Spleen (tissue), 11 donors: ENCODE data around the gene CEP350. TPM values are rescaled to one million over a fixed set of nuclear protein-coding genes. Genes with fewer than 3 reads are reported as not detected.
"Not testable (repeated sequence)": the region's sequence is repeated elsewhere in the genome, so short reads cannot be mapped to it uniquely, and the experiment has no call there.

ENCODE experiments used
- DNase-seq: peaks from one replicate; pipeline ENCODE4 v3.0.0-alpha.2; 2020
- H3K27ac ChIP-seq, 8 donors: fragments of 200-600 bp; sonication (generic) in 7 of 8; 1 replicate in 4 of 8; 2 replicates in 4 of 8; pipeline versions ENCODE4 v1.5.0 to v1.8.0; 2016 to 2021; ENCODE audit warnings: inconsistent platforms in 4 of 8, mild to moderate bottlenecking in 4 of 8, moderate library complexity in 1 of 8
- H3K27me3 ChIP-seq, 7 donors: fragments of 200-600 bp; sonication (generic) in 6 of 7; replicated peaks in 1 of 7; 1 replicate in 4 of 7; 2 replicates in 3 of 7; pipeline versions ENCODE4 v1.5.0 to v1.8.0; 2016 to 2021; ENCODE audit warnings: inconsistent platforms in 3 of 7, mild to moderate bottlenecking in 1 of 7
- H3K36me3 ChIP-seq, 6 donors: fragments of 200-600 bp; sonication (generic) in 5 of 6; 1 replicate in 4 of 6; 2 replicates in 2 of 6; pipeline versions ENCODE4 v1.5.0 to v1.8.0; 2016 to 2021; ENCODE audit warnings: inconsistent platforms in 2 of 6
- H3K4me1 ChIP-seq, 6 donors: fragments of 200-600 bp; sonication (generic) in 5 of 6; 1 replicate in 3 of 6; 2 replicates in 3 of 6; pipeline versions ENCODE4 v1.5.0 to v1.8.0; 2016 to 2021; ENCODE audit warnings: inconsistent platforms in 3 of 6
- H3K4me3 ChIP-seq, 8 donors: fragments of 200-600 bp; sonication (generic) in 7 of 8; 1 replicate in 4 of 8; 2 replicates in 4 of 8; pipeline versions ENCODE4 v1.5.0 to v1.8.0; 2016 to 2021; ENCODE audit warnings: inconsistent platforms in 4 of 8, mild to moderate bottlenecking in 4 of 8, moderate library complexity in 2 of 8
- H3K9me3 ChIP-seq, 8 donors: fragments of 200-600 bp; sonication (generic) in 7 of 8; 1 replicate in 4 of 8; 2 replicates in 4 of 8; pipeline versions ENCODE4 v1.5.0 to v1.8.0; 2016 to 2021; ENCODE audit warnings: inconsistent platforms in 4 of 8
- POLR2A ChIP-seq, 3 donors: fragments of 450-650 bp; IDR thresholded peaks; one replicate each; pipeline ENCODE4 v1.5.1; 2017; ENCODE audit warnings: antibody characterized with exemption in 3 of 3, mild to moderate bottlenecking in 1 of 3
- POLR2AphosphoS5 ChIP-seq, 3 donors: sonication (generic); formaldehyde crosslinking; IDR thresholded peaks; one replicate each; pipeline ENCODE4 v1.5.1; 2017; ENCODE audit warnings: antibody characterized with exemption in 3 of 3
- WGBS, 5 donors: extraction: QIAGEN DNeasy Blood & Tissue Kit in 3 of 5; methylation state at CpG; one replicate each; pipeline versions ENCODE4 v1.1.5 to v1.1.7; 2013 to 2018; 5-methylcytosine and 5-hydroxymethylcytosine counted together
- intact Hi-C: fragments of 100-400 bp; cut with DNase I; formaldehyde crosslinking; loops from one replicate; pipeline ENCODE4 v1.15.0; 2023; ENCODE audit warnings: low total_unique reads
- polyA plus RNA-seq, 3 donors: library from polyadenylated mRNA; stranded (reverse); fragments of 200-250 nt; gene quantifications; one replicate each; pipeline ENCODE4 v1.2.1, GENCODE V29; 2013
- total RNA-seq, 7 donors: library from RNA; depleted of rRNA in 3 of 7; stranded (reverse); fragments of >200 nt in 3 of 7; fragmentation: NEBNext Ultra II Directional in 4 of 7; extraction: Animal tissue kit (Norgen Biotek cat#: 25700) in 4 of 7; gene quantifications; one replicate each; pipeline versions ENCODE4 v1.1.0 to v1.2.1, GENCODE V29; 2016 to 2021
- TF ChIP-seq, protein P1 (sequence below), 11 experiments: fragments of 200-600 bp in 7 of 11; fragments of 450-650 bp in 4 of 11; sonication (generic) in 4 of 11; IDR thresholded peaks in 8 of 11; conservative IDR thresholded peaks in 3 of 11; 1 replicate in 7 of 11; 2 replicates in 4 of 11; pipeline versions ENCODE4 v1.4.0 to v1.8.0; 2016 to 2021; ENCODE audit warnings: antibody characterized with exemption in 11 of 11, inconsistent platforms in 4 of 11, mild to moderate bottlenecking in 1 of 11
- donor health status: healthy with polysubstance abuse.
- donor health status: DM: no; HTN: no; CAD: no; lungs with moderate emphysema.
- donor health status: DM: no; HTN: no; CAD: no.
- donor health status: Bipolar disorder and iron deficiency.
- donor health status: healthy.
- donor health status: DM: no; HTN: no; CAD: no.
- donor health status: DM: yes; HTN: yes; CAD: no.

Gene CEP350
- total and polyA plus RNA-seq, 10 donors, result 3.5 to 89.2 (median 66.0) TPM

DNA sequence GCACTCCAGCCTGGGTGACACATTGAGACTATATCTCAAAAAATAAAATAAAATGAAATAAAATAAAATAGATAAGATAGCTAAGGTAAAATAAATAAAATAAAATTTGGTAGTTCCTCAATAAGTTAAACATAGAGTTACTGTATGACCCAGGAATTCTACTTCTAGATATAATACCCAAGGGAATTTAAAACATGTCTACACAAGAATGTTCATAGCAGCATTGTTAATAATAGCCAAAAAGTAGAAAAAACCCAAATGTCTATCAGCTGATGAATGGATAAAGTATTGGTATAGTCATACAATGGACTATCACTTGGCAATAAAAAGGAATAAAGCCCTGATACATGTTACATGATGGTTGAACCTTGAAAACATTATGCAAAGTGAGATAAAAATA is 47.8 kb downstream of the CEP350 start:
- Histone ChIP-seq H3K36me3 (peaks cover 0 to 66% (median 16%) of the 10 kb centered on the region in 6 donors), H3K4me1 (peaks cover 0 to 37% (median 14%) of the 10 kb centered on the region in 6 donors), H3K27me3 (no peaks in the 10 kb centered on the region), H3K9me3 (peaks cover 0 to 8% (median 5%) of the 10 kb centered on the region in 8 donors), H3K4me3 (no peak overlapping the region), H3K27ac (no peak overlapping the region)
- TF ChIP-seq, protein P1, sequence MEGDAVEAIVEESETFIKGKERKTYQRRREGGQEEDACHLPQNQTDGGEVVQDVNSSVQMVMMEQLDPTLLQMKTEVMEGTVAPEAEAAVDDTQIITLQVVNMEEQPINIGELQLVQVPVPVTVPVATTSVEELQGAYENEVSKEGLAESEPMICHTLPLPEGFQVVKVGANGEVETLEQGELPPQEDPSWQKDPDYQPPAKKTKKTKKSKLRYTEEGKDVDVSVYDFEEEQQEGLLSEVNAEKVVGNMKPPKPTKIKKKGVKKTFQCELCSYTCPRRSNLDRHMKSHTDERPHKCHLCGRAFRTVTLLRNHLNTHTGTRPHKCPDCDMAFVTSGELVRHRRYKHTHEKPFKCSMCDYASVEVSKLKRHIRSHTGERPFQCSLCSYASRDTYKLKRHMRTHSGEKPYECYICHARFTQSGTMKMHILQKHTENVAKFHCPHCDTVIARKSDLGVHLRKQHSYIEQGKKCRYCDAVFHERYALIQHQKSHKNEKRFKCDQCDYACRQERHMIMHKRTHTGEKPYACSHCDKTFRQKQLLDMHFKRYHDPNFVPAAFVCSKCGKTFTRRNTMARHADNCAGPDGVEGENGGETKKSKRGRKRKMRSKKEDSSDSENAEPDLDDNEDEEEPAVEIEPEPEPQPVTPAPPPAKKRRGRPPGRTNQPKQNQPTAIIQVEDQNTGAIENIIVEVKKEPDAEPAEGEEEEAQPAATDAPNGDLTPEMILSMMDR (IDR thresholded peaks at IDR 0.05 in 8 of 11, conservative IDR thresholded peaks at IDR 0.05 in 3 of 11), result no peak
- TF ChIP-seq POLR2A (IDR thresholded peaks at IDR 0.05), result no peak
- no peak for TF ChIP-seq POLR2AphosphoS5 (IDR thresholded peaks at IDR 0.05)
- no peak for DNase-seq
- intact Hi-C loops, result no loop called here

DNA sequence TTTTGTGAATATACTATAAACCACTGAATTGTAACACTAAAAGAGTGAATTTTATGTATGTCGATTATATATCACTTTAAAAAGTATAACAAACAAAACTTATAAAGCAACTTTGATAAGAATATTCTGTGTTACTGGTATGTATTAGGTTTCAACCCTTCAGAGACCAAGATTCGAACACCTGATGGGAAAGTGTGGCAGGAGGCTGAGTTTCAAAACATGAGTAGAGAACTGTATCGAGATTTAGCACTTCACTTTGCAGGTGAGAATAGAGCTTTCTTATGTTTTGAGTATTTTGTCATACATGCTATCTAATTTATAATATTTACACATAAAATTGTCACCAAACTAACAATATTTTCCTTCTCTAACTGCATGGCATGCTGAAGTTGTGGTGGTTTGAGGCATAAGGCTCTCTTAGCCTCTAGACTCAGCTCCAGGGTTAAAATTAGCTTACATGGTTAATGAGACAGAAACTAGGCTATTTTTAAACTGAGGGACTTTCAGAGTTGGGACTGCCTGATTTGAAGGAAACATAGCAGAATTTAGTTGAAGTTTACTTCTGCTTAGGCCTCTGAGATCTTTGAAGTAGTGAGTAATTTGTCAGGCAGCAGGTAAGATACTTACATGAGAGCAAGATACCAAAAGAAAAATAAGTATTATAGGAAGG is 48.6 kb downstream of the CEP350 start:
- no peak for TF ChIP-seq POLR2A (IDR thresholded peaks at IDR 0.05)
- TF ChIP-seq, protein P1 (IDR thresholded peaks at IDR 0.05 in 8 of 11, conservative IDR thresholded peaks at IDR 0.05 in 3 of 11), result no peak
- no peak for TF ChIP-seq POLR2AphosphoS5 (IDR thresholded peaks at IDR 0.05)
- Histone ChIP-seq H3K4me1 (peaks cover 0 to 37% (median 14%) of the 10 kb centered on the region in 6 donors), H3K27me3 (no peaks in the 10 kb centered on the region), H3K36me3 (peaks cover 0 to 67% (median 15%) of the 10 kb centered on the region in 6 donors), H3K4me3 (no peak overlapping the region), H3K9me3 (peaks cover 0 to 8% (median 5%) of the 10 kb centered on the region in 8 donors), H3K27ac (peak overlapping the region in 1 of 8 donors; percentile 7)
- 83 to 90% (median 87%) methylated on average over 3 of the region's 3 CpGs for WGBS, 5 donors
- intact Hi-C loops, result no loop called here
- DNase-seq, result no peak

DNA sequence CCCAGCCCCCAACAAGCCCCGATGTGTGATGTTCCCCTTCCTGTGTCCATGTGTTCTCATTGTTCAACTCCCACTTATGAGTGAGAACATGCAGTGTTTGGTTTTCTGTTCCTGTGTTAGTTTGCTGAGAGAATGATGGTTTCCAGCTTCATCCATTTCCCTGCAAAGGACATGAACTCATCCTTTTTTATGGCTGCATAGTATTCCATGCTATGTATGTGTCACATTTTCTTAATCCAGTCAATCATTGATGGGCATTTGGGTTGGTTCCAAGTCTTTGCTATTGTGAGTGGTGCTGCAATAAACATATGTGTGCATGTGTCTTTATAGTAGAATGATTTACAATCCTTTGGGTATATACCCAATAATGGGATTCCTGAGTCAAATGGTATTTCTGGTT is 52.2 kb downstream of the CEP350 start:
- H3K9me3 ChIP-seq, H3K27me3 ChIP-seq, intact Hi-C loops, DNase-seq, H3K4me3 ChIP-seq, H3K27ac ChIP-seq: not testable (repeated sequence)
- Histone ChIP-seq H3K36me3 (peaks cover 0 to 82% (median 18%) of the 10 kb centered on the region in 6 donors), H3K4me1 (peaks cover 0 to 15% (median 3%) of the 10 kb centered on the region in 6 donors)
- 97 to 100% (median 100%) methylated on average over 1 of the region's 1 CpG for WGBS, 5 donors

DNA sequence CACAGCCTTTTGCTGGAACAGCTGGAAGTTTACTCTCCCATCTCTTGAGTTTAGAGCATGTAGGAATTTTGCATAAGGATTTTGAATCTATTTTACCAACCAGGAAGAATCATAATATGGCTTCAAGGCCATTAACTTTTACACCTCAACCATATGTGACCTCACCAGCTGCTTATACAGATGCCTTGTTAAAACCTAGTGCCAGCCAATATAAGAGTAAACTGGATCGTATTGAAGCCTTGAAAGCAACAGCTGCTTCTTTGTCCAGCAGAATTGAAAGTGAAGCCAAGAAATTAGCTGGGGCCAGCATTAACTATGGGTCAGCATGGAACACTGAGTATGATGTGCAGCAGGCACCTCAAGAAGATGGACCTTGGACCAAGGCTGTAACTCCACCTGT is 65.4 kb downstream of the CEP350 start:
- no peak overlapping the region for H3K27ac ChIP-seq
- H3K4me3 ChIP-seq, result no peak overlapping the region
- no peaks in the 10 kb centered on the region for H3K9me3 ChIP-seq
- TF ChIP-seq POLR2A (IDR thresholded peaks at IDR 0.05), result no peak
- no peak for TF ChIP-seq POLR2AphosphoS5 (IDR thresholded peaks at IDR 0.05)
- TF ChIP-seq, protein P1 (IDR thresholded peaks at IDR 0.05 in 8 of 11, conservative IDR thresholded peaks at IDR 0.05 in 3 of 11), result no peak
- WGBS, 5 donors, result 91 to 100% (median 91%) methylated on average over 1 of the region's 1 CpG
- H3K4me1 ChIP-seq, result no peaks in the 10 kb centered on the region
- no peak for DNase-seq
- intact Hi-C loops, result no loop called here
- H3K36me3 ChIP-seq, result peaks cover 7 to 100% (median 75%) of the 10 kb centered on the region in 6 donors
- H3K27me3 ChIP-seq, result no peaks in the 10 kb centered on the region
